HepG2 (cell line): ENCODE results near the gene MIA. TPM values are rescaled to one million over a fixed set of nuclear protein-coding genes. Genes with fewer than 3 reads are reported as not detected.
A peak's percentile ranks its signal among the peaks of the same experiment; 100 is the strongest.

Source experiments
- HDAC6 ChIP-seq: fragments of 200-600 bp; sonication (generic); IDR thresholded peaks from 2 replicates; pipeline ENCODE4 v1.7.0; 2017; ENCODE audit warnings: mild to moderate bottlenecking, antibody characterized with exemption, low read length, low read depth
- JUNB ChIP-seq: sonication (generic); formaldehyde crosslinking; IDR thresholded peaks from 2 replicates; pipeline ENCODE4 v1.8.0; 2022; ENCODE audit warnings: missing genetic modification reagents, mild to moderate bottlenecking, borderline replicate concordance
- KLF12 ChIP-seq: sonication (generic); formaldehyde crosslinking; IDR thresholded peaks from 2 replicates; pipeline ENCODE4 v1.4.0; 2020; ENCODE audit warnings: missing genetic modification reagents, borderline replicate concordance
- KMT2A ChIP-seq: sonication (generic); formaldehyde crosslinking; IDR thresholded peaks from 2 replicates; pipeline ENCODE4 v1.4.0; 2020; ENCODE audit warnings: missing genetic modification reagents
- NFYC ChIP-seq: IDR thresholded peaks from 2 replicates; pipeline ENCODE4 v1.6.1; 2016; ENCODE audit warnings: missing genetic modification reagents, missing compliant biosample characterization
- PRMT3 ChIP-seq: sonication (generic); formaldehyde crosslinking; IDR thresholded peaks from 2 replicates; pipeline ENCODE4 v1.8.1; 2022; ENCODE audit warnings: low read depth, mild to moderate bottlenecking, moderate library complexity, missing genetic modification reagents, borderline replicate concordance
- ZBTB8A ChIP-seq: sonication (generic); formaldehyde crosslinking; IDR thresholded peaks from 2 replicates; pipeline ENCODE4 v1.4.0; 2020; ENCODE audit warnings: mild to moderate bottlenecking, low read depth, missing genetic modification reagents, borderline replicate concordance
- ZNF331 ChIP-seq: sonication (generic); formaldehyde crosslinking; IDR thresholded peaks from 2 replicates; pipeline ENCODE4 v1.4.0; 2020; ENCODE audit warnings: missing genetic modification reagents
- polyA plus RNA-seq, 8 experiments: library from polyadenylated mRNA; depleted of rRNA in 3 of 8; stranded (reverse) in 7 of 8; unstranded in 1 of 8; fragments of >200 nt; fragmentation: Illumina TruSeq in 4 of 8; extraction: Trizol in 4 of 8; gene quantifications; 2 replicates each; pipeline versions ENCODE4 v1.2.1 to v1.2.3, GENCODE V29; 2011 to 2016; ENCODE audit warnings: low read depth in 4 of 8, missing spikeins in 1 of 8, mixed read lengths in 1 of 8; ENCODE audit not compliant: insufficient read depth in 1 of 8
- total RNA-seq, 5 experiments: library from RNA; depleted of rRNA; stranded (reverse); fragments of >200 nt; fragmentation: Illumina TruSeq; extraction: Trizol; gene quantifications; 2 replicates each; pipeline ENCODE4 v1.2.3, GENCODE V29; 2016; ENCODE audit warnings: low read depth in 1 of 5
- TF ChIP-seq, protein P1 (sequence below): sonication (generic); formaldehyde crosslinking; IDR thresholded peaks from 2 replicates; pipeline ENCODE4 v1.9.0; 2022; ENCODE audit warnings: missing genetic modification reagents, mild to moderate bottlenecking, borderline replicate concordance
- TF ChIP-seq, protein P2 (sequence below): sonication (generic); formaldehyde crosslinking; IDR thresholded peaks from 2 replicates; pipeline ENCODE4 v1.5.1; 2020; ENCODE audit warnings: mild to moderate bottlenecking, missing genetic modification reagents, borderline replicate concordance
- TF ChIP-seq, protein P3 (sequence below): sonication (generic); formaldehyde crosslinking; IDR thresholded peaks from 2 replicates; pipeline ENCODE4 v1.8.0; 2022; ENCODE audit warnings: mild to moderate bottlenecking, missing genetic modification reagents
- TF ChIP-seq, protein P4 (sequence below): IDR thresholded peaks from 2 replicates; pipeline ENCODE4 v1.6.1; 2016; ENCODE audit warnings: mild to moderate bottlenecking
- TF ChIP-seq, protein P5 (sequence below), 2 experiments: IDR thresholded peaks; 2 replicates each; pipeline ENCODE4 v1.6.1; 2011 to 2012; ENCODE audit warnings: low read length in 2 of 2, borderline replicate concordance in 1 of 2, low read depth in 1 of 2, mild to moderate bottlenecking in 1 of 2, moderate library complexity in 1 of 2

Gene MIA
- total and polyA plus RNA-seq, 2 of the 13 experiments (the other 11 are each of a cell fraction or from before 2014, with no cell fraction given), result 0.61 TPM; not detected in 1

DNA sequence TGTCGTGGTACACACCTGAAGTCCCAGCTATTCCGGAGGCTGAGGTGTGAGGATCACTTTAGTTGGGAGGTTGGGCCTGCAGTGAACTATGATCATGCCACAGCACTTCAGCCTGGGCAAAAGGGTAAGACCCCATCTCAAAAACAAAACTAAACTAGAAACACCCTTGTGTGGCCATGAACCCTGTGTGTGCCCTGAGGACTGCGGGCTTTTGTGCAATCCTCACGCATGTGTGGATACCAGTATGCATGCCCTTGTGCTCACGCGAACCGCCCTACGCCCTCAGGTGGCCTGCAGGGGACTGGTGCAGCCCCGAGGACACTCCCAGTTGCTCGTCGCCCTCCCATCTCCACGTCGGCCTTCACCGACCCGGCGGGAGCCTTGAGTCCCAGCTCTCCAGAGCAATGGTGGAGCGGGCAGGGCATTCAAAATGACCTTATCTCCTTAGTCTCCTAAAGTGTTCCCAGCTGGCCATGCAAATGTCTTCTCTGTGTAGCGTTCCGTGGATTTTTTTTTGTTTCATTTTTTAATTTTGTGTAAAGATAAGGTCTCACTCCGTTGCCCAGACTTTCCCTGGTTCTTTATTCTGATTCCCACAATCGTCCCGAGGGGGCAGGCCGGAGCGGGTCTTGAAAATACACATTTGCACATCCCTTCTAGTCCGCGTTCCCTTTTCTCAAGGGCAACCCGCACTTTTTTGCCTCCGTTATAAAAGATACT, 22.8 kb downstream of the MIA start (continued):
- TF ChIP-seq, protein P1, sequence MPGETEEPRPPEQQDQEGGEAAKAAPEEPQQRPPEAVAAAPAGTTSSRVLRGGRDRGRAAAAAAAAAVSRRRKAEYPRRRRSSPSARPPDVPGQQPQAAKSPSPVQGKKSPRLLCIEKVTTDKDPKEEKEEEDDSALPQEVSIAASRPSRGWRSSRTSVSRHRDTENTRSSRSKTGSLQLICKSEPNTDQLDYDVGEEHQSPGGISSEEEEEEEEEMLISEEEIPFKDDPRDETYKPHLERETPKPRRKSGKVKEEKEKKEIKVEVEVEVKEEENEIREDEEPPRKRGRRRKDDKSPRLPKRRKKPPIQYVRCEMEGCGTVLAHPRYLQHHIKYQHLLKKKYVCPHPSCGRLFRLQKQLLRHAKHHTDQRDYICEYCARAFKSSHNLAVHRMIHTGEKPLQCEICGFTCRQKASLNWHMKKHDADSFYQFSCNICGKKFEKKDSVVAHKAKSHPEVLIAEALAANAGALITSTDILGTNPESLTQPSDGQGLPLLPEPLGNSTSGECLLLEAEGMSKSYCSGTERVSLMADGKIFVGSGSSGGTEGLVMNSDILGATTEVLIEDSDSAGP (CRISPR knock-in tag), result peak; percentile 70; the same call in 1 of the 2 replicates
- TF ChIP-seq, protein P2, sequence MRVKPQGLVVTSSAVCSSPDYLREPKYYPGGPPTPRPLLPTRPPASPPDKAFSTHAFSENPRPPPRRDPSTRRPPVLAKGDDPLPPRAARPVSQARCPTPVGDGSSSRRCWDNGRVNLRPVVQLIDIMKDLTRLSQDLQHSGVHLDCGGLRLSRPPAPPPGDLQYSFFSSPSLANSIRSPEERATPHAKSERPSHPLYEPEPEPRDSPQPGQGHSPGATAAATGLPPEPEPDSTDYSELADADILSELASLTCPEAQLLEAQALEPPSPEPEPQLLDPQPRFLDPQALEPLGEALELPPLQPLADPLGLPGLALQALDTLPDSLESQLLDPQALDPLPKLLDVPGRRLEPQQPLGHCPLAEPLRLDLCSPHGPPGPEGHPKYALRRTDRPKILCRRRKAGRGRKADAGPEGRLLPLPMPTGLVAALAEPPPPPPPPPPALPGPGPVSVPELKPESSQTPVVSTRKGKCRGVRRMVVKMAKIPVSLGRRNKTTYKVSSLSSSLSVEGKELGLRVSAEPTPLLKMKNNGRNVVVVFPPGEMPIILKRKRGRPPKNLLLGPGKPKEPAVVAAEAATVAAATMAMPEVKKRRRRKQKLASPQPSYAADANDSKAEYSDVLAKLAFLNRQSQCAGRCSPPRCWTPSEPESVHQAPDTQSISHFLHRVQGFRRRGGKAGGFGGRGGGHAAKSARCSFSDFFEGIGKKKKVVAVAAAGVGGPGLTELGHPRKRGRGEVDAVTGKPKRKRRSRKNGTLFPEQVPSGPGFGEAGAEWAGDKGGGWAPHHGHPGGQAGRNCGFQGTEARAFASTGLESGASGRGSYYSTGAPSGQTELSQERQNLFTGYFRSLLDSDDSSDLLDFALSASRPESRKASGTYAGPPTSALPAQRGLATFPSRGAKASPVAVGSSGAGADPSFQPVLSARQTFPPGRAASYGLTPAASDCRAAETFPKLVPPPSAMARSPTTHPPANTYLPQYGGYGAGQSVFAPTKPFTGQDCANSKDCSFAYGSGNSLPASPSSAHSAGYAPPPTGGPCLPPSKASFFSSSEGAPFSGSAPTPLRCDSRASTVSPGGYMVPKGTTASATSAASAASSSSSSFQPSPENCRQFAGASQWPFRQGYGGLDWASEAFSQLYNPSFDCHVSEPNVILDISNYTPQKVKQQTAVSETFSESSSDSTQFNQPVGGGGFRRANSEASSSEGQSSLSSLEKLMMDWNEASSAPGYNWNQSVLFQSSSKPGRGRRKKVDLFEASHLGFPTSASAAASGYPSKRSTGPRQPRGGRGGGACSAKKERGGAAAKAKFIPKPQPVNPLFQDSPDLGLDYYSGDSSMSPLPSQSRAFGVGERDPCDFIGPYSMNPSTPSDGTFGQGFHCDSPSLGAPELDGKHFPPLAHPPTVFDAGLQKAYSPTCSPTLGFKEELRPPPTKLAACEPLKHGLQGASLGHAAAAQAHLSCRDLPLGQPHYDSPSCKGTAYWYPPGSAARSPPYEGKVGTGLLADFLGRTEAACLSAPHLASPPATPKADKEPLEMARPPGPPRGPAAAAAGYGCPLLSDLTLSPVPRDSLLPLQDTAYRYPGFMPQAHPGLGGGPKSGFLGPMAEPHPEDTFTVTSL (CRISPR knock-in tag), result peak; percentile 57
- TF ChIP-seq, protein P3, sequence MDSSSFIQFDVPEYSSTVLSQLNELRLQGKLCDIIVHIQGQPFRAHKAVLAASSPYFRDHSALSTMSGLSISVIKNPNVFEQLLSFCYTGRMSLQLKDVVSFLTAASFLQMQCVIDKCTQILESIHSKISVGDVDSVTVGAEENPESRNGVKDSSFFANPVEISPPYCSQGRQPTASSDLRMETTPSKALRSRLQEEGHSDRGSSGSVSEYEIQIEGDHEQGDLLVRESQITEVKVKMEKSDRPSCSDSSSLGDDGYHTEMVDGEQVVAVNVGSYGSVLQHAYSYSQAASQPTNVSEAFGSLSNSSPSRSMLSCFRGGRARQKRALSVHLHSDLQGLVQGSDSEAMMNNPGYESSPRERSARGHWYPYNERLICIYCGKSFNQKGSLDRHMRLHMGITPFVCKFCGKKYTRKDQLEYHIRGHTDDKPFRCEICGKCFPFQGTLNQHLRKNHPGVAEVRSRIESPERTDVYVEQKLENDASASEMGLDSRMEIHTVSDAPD, result no peak
- TF ChIP-seq ZNF331 (CRISPR knock-in tag), result peak; percentile 88
- peak; percentile 39; the same call in 1 of the 2 replicates for TF ChIP-seq KLF12 (CRISPR knock-in tag)
- no peak for TF ChIP-seq ZBTB8A
- TF ChIP-seq, protein P4, sequence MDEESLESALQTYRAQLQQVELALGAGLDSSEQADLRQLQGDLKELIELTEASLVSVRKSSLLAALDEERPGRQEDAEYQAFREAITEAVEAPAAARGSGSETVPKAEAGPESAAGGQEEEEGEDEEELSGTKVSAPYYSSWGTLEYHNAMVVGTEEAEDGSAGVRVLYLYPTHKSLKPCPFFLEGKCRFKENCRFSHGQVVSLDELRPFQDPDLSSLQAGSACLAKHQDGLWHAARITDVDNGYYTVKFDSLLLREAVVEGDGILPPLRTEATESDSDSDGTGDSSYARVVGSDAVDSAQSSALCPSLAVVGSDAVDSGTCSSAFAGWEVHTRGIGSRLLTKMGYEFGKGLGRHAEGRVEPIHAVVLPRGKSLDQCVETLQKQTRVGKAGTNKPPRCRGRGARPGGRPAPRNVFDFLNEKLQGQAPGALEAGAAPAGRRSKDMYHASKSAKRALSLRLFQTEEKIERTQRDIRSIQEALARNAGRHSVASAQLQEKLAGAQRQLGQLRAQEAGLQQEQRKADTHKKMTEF (CRISPR knock-in tag), result peak; percentile 55
- TF ChIP-seq KMT2A (CRISPR knock-in tag), result 0 out of 2 replicates have a peak, but pooled peaks have one; percentile 13
- no peak for TF ChIP-seq JUNB
- no peak; the same call in 1 of the 2 replicates for TF ChIP-seq PRMT3
- TF ChIP-seq HDAC6, result no peak
- TF ChIP-seq NFYC (CRISPR knock-in tag), result no peak; the same call in 1 of the 2 replicates
- TF ChIP-seq, protein P5, sequence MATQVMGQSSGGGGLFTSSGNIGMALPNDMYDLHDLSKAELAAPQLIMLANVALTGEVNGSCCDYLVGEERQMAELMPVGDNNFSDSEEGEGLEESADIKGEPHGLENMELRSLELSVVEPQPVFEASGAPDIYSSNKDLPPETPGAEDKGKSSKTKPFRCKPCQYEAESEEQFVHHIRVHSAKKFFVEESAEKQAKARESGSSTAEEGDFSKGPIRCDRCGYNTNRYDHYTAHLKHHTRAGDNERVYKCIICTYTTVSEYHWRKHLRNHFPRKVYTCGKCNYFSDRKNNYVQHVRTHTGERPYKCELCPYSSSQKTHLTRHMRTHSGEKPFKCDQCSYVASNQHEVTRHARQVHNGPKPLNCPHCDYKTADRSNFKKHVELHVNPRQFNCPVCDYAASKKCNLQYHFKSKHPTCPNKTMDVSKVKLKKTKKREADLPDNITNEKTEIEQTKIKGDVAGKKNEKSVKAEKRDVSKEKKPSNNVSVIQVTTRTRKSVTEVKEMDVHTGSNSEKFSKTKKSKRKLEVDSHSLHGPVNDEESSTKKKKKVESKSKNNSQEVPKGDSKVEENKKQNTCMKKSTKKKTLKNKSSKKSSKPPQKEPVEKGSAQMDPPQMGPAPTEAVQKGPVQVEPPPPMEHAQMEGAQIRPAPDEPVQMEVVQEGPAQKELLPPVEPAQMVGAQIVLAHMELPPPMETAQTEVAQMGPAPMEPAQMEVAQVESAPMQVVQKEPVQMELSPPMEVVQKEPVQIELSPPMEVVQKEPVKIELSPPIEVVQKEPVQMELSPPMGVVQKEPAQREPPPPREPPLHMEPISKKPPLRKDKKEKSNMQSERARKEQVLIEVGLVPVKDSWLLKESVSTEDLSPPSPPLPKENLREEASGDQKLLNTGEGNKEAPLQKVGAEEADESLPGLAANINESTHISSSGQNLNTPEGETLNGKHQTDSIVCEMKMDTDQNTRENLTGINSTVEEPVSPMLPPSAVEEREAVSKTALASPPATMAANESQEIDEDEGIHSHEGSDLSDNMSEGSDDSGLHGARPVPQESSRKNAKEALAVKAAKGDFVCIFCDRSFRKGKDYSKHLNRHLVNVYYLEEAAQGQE (IDR thresholded peaks at IDR 0.05; ENCODE audit: borderline replicate concordance in 1 of 2, low read depth in 1 of 2, low read length in 2 of 2), result no peak
